ENCODE results near the gene ERC2. TPM values are rescaled to one million over a fixed set of nuclear protein-coding genes. Genes with fewer than 3 reads are reported as not detected.

Gene ERC2
- total and polyA plus RNA-seq, 7 experiments from 2014 or later = not detected

DNA sequence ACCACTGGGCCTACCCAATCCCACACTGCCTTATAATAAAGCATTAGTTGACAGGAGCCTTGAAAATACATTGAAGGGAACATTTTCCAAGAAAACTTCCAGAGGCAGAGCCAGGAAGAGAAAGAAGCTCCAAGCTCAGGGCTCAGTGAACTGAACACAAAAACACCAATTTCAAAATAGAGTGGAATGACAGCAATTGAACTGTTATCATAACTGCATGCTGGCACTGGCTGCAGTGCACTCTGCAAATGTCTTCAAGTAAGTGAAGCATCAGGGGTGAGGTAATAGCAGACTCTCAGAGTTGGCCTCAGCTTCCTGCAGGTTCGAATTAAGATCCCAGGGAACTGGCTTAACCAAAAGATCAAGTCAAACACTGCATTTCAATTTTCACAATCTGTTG lies 593.2 kb downstream of the ERC2 start:
- no peaks in the 10 kb centered on the region for H3K9me3 ChIP-seq (ENCODE audit: control insufficient read depth in 2 of 3, low read length in 3 of 3)
- intact Hi-C loops (cut with micrococcal nuclease) = no loop called here
- DNase-seq (no peak), ATAC-seq (no peak)
- no peak overlapping the region for H3K27ac ChIP-seq (ENCODE audit: low read depth, low read length)
- H3K4me3 ChIP-seq (ENCODE audit: low read length) = no peak overlapping the region
- H3K36me3 ChIP-seq (ENCODE audit: control insufficient read depth in 2 of 3, insufficient read depth in 3 of 3, low read length in 3 of 3) = no peaks in the 10 kb centered on the region
- H3K27me3 ChIP-seq (ENCODE audit: control insufficient read depth in 2 of 2, insufficient read depth in 2 of 2, low read length in 2 of 2) = no peaks in the 10 kb centered on the region
- Mint-ChIP-seq H3K27ac (no peak overlapping the region), H3K36me3 (no peaks in the 10 kb centered on the region), H3K4me1 (no peaks in the 10 kb centered on the region), H3K27me3 (peaks cover 0 to 4% (median 0%) of the 10 kb centered on the region in 5 donors), H3K4me3 (no peak overlapping the region), H3K9me3 (peaks cover 0 to 4% (median 0%) of the 10 kb centered on the region in 11 donors)
- ChIA-PET POLR2A (no interaction called here), CTCF (no interaction called here)
- H3K4me1 ChIP-seq (ENCODE audit: control insufficient read depth in 2 of 2, insufficient read depth in 2 of 2, low read length in 2 of 2) = no peaks in the 10 kb centered on the region

DNA sequence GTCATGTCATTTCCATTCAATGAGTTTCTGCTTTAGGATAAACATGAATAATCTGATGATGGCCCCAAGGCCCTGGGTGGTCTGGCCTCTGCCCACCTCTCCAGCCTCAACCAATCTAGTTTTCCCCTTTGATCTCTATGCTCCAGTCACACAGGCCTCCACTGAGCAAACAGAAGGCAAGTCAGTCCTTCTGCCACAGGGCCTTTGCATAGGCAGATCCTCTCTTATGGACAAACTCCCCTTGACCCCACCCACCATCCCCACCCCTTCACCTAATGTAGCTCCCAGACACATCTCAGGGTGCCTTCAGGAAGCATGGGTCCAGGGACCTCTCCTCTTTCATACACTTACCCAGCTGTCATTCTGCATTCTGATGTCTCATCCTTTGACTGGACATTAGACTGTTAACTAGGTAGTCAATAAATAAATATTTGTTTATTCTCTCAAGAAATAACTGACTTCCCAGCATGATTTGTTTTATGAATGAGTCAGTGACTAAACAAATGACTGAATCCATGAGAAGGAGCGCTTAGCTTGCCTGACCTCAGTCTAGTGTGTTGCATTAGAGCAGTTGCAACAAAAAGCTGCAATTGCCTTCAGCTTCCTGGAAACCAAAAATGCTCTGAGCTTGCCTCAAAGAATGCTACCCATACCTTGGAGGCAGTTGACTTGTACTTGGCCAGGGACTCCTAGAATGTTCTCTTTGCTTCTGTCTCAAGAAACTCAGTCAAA lies 594.6 kb downstream of the ERC2 start:
- no peaks in the 10 kb centered on the region for H3K9me3 ChIP-seq (ENCODE audit: control insufficient read depth in 2 of 3, low read length in 3 of 3)
- Mint-ChIP-seq H3K9me3 (peaks cover 0 to 7% (median 0%) of the 10 kb centered on the region in 11 donors), H3K27ac (no peak overlapping the region), H3K4me1 (no peaks in the 10 kb centered on the region), H3K36me3 (no peaks in the 10 kb centered on the region), H3K27me3 (peaks cover 0 to 9% (median 0%) of the 10 kb centered on the region in 5 donors), H3K4me3 (no peak overlapping the region)
- POLR2A ChIA-PET = no interaction called here
- CTCF ChIA-PET = no interaction called here
- intact Hi-C loops (cut with micrococcal nuclease) = no loop called here
- H3K4me1 ChIP-seq (ENCODE audit: control insufficient read depth in 2 of 2, insufficient read depth in 2 of 2, low read length in 2 of 2) = no peaks in the 10 kb centered on the region
- ATAC-seq (no peak), DNase-seq (no peak)
- no peak overlapping the region for H3K4me3 ChIP-seq (ENCODE audit: low read length)
- H3K36me3 ChIP-seq (ENCODE audit: control insufficient read depth in 2 of 3, insufficient read depth in 3 of 3, low read length in 3 of 3) = no peaks in the 10 kb centered on the region
- H3K27me3 ChIP-seq (ENCODE audit: control insufficient read depth in 2 of 2, insufficient read depth in 2 of 2, low read length in 2 of 2) = no peaks in the 10 kb centered on the region
- H3K27ac ChIP-seq (ENCODE audit: low read depth, low read length) = no peak overlapping the region

DNA sequence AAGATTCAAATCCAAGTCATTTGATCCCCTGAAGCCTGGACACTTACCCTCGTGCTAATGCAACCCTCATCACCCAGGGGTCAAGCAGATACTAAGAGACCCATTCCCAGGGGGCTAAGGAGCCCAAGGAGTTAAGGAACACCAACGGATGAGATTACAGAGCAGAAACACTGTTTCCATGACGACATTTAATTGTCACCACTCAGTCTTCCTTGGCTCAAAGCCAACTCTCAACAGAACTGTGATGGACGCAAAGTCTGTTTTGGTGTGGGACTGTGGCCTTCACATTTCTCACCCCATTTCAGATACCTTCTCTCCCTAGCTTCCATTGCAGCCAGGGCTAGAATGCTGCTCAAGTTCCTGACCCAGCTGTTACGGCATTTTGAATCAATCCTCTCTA lies 597.7 kb downstream of the ERC2 start:
- Mint-ChIP-seq H3K36me3 (no peaks in the 10 kb centered on the region), H3K4me3 (no peak overlapping the region), H3K27ac (no peak overlapping the region), H3K9me3 (peaks cover 0 to 4% (median 0%) of the 10 kb centered on the region in 11 donors), H3K27me3 (peaks cover 0 to 9% (median 0%) of the 10 kb centered on the region in 5 donors), H3K4me1 (no peaks in the 10 kb centered on the region)
- intact Hi-C loops (cut with micrococcal nuclease) = no loop called here
- Histone ChIP-seq H3K4me3 (ENCODE audit: low read length) (no peak overlapping the region), H3K27ac (ENCODE audit: low read depth, low read length) (no peak overlapping the region), H3K9me3 (ENCODE audit: control insufficient read depth in 2 of 3, low read length in 3 of 3) (no peaks in the 10 kb centered on the region), H3K27me3 (ENCODE audit: control insufficient read depth in 2 of 2, insufficient read depth in 2 of 2, low read length in 2 of 2) (no peaks in the 10 kb centered on the region), H3K4me1 (ENCODE audit: control insufficient read depth in 2 of 2, insufficient read depth in 2 of 2, low read length in 2 of 2) (no peaks in the 10 kb centered on the region), H3K36me3 (ENCODE audit: control insufficient read depth in 2 of 3, insufficient read depth in 3 of 3, low read length in 3 of 3) (no peaks in the 10 kb centered on the region)
- ATAC-seq (no peak), DNase-seq (no peak)
- CTCF ChIA-PET = no interaction called here
- POLR2A ChIA-PET = no interaction called here

DNA sequence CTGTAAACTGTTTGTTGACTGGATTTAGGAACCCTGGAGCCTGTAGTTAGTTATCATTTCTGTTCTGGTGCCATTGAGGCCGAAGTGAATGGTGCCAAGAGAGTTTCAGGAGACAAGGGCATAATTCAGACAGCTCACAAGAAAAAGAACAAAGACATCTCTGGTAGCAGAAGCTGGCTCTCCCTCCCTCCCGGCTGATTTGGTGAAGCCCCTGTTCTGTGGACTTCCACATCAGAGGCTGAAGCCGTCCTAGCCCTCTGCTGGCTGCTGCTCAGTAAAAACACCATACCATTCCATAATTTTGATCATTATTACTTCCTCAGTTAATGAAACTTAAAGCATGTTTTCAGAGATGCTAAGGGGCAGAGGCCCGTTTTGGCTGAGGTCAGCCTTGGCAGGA lies 599.9 kb downstream of the ERC2 start:
- Histone ChIP-seq H3K9me3 (ENCODE audit: control insufficient read depth in 2 of 3, low read length in 3 of 3) (no peaks in the 10 kb centered on the region), H3K27me3 (ENCODE audit: control insufficient read depth in 2 of 2, insufficient read depth in 2 of 2, low read length in 2 of 2) (no peaks in the 10 kb centered on the region), H3K4me1 (ENCODE audit: control insufficient read depth in 2 of 2, insufficient read depth in 2 of 2, low read length in 2 of 2) (no peaks in the 10 kb centered on the region), H3K4me3 (ENCODE audit: low read length) (no peak overlapping the region), H3K36me3 (ENCODE audit: control insufficient read depth in 2 of 3, insufficient read depth in 3 of 3, low read length in 3 of 3) (no peaks in the 10 kb centered on the region), H3K27ac (ENCODE audit: low read depth, low read length) (no peak overlapping the region)
- ATAC-seq (no peak), DNase-seq (no peak)
- H3K4me1 Mint-ChIP-seq = no peaks in the 10 kb centered on the region
- intact Hi-C loops (cut with micrococcal nuclease) = no loop called here
- no peaks in the 10 kb centered on the region for H3K36me3 Mint-ChIP-seq
- peaks cover 0 to 5% (median 0%) of the 10 kb centered on the region in 5 donors for H3K27me3 Mint-ChIP-seq
- no peak overlapping the region for H3K27ac Mint-ChIP-seq
- H3K9me3 Mint-ChIP-seq = peaks cover 0 to 6% (median 0%) of the 10 kb centered on the region in 11 donors
- H3K4me3 Mint-ChIP-seq = no peak overlapping the region
- ChIA-PET CTCF (no interaction called here), POLR2A (no interaction called here)

DNA sequence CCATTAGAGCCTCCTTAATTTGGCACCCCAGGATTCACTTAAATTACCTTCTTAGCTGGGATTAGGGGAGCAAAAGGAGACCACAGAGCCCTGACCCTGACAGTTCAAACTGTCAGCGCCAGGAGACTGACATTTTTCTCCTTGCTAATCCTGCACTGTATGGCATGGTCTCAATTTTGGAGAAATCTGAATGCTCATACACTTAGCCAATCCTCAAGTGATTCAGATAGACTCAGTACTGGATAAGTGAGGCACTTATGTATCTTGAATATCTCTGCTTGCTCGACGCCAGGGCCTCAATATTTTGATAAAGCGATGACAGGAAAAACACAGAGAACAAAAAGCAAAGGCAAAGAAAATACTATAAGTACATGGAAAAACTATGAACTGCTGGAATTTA lies 605.2 kb downstream of the ERC2 start:
- ChIA-PET POLR2A (no interaction called here), CTCF (no interaction called here)
- H3K4me1 Mint-ChIP-seq = no peaks in the 10 kb centered on the region
- no peak for ATAC-seq
- H3K4me3 Mint-ChIP-seq = no peak overlapping the region
- Histone ChIP-seq H3K4me1 (ENCODE audit: control insufficient read depth in 2 of 2, insufficient read depth in 2 of 2, low read length in 2 of 2) (no peaks in the 10 kb centered on the region), H3K27ac (ENCODE audit: low read depth, low read length) (no peak overlapping the region), H3K4me3 (ENCODE audit: low read length) (no peak overlapping the region), H3K27me3 (ENCODE audit: control insufficient read depth in 2 of 2, insufficient read depth in 2 of 2, low read length in 2 of 2) (no peaks in the 10 kb centered on the region), H3K9me3 (ENCODE audit: control insufficient read depth in 2 of 3, low read length in 3 of 3) (no peaks in the 10 kb centered on the region), H3K36me3 (ENCODE audit: control insufficient read depth in 2 of 3, insufficient read depth in 3 of 3, low read length in 3 of 3) (no peaks in the 10 kb centered on the region)
- peaks cover 0 to 5% (median 0%) of the 10 kb centered on the region in 11 donors for H3K9me3 Mint-ChIP-seq
- no peak overlapping the region for H3K27ac Mint-ChIP-seq
- H3K27me3 Mint-ChIP-seq = no peaks in the 10 kb centered on the region
- no peaks in the 10 kb centered on the region for H3K36me3 Mint-ChIP-seq
- DNase-seq = no peak
- intact Hi-C loops (cut with micrococcal nuclease) = no loop called here

DNA sequence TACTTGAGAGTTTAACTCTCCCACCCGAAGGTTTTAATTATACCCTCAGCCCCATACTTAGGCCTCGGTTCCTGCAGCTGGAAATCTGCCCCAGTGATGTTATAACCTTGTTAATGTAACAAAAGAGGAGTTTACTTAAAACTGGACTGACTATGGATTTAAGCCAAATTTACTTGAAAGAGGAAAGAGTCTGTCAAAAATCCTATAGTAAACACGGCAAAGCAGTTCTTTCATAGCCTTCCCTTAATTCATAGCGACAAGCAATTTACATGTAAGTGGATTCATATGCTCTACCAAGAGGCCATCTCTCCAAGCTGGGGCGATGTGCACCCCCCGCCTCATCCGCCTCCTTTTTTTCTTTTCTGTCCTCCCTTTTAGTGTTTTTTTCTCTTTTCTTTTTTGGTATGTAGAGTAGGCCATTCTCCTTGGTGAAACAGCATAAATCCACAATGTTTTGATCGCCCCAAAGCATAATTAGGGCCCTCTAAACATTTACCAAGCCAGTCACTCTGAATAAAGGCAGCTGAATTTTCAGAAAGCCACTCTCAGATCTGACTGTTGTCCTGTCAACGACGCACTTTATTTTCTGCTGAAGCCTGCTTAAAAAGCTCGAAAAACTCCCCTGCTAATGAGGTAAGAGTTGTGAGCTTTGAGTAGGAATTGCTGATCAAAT lies 608.1 kb downstream of the ERC2 start:
- Mint-ChIP-seq H3K9me3 (peaks cover 0 to 5% (median 0%) of the 10 kb centered on the region in 11 donors), H3K27ac (no peak overlapping the region), H3K4me1 (no peaks in the 10 kb centered on the region), H3K36me3 (no peaks in the 10 kb centered on the region), H3K4me3 (no peak overlapping the region), H3K27me3 (no peaks in the 10 kb centered on the region)
- intact Hi-C loops (cut with micrococcal nuclease) = no loop called here
- Histone ChIP-seq H3K4me1 (ENCODE audit: control insufficient read depth in 2 of 2, insufficient read depth in 2 of 2, low read length in 2 of 2) (no peaks in the 10 kb centered on the region), H3K36me3 (ENCODE audit: control insufficient read depth in 2 of 3, insufficient read depth in 3 of 3, low read length in 3 of 3) (no peaks in the 10 kb centered on the region), H3K27ac (ENCODE audit: low read depth, low read length) (no peak overlapping the region), H3K4me3 (ENCODE audit: low read length) (no peak overlapping the region), H3K27me3 (ENCODE audit: control insufficient read depth in 2 of 2, insufficient read depth in 2 of 2, low read length in 2 of 2) (no peaks in the 10 kb centered on the region), H3K9me3 (ENCODE audit: control insufficient read depth in 2 of 3, low read length in 3 of 3) (no peaks in the 10 kb centered on the region)
- ATAC-seq = no peak
- DNase-seq = no peak
- ChIA-PET POLR2A (no interaction called here), CTCF (no interaction called here)

DNA sequence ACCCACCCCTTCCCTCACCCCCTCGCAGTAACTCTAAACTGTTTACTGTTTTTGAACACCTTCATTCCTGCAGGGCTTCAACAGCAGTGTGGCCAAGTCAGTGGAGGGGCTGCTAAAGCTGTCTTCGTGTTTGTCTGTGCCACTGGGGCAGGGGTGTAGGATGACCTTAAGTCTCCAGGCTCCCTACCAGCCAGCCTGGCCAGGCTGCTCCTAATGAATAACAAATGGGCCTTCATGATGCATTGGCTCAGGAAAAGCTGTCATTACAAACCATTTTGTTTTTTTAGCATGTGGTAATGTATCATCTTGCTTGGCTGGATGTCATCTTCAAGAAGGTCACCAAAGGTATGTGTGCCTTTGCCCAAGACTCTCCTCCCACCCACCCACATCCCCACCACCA lies 609.0 kb downstream of the ERC2 start:
- CTCF ChIA-PET = no interaction called here

More for the DNA sequence above, 609.0 kb downstream of the ERC2 start:
- Histone ChIP-seq H3K36me3 (ENCODE audit: control insufficient read depth in 2 of 3, insufficient read depth in 3 of 3, low read length in 3 of 3) (no peaks in the 10 kb centered on the region), H3K27ac (ENCODE audit: low read depth, low read length) (no peak overlapping the region), H3K4me1 (ENCODE audit: control insufficient read depth in 2 of 2, insufficient read depth in 2 of 2, low read length in 2 of 2) (no peaks in the 10 kb centered on the region), H3K27me3 (ENCODE audit: control insufficient read depth in 2 of 2, insufficient read depth in 2 of 2, low read length in 2 of 2) (no peaks in the 10 kb centered on the region), H3K4me3 (ENCODE audit: low read length) (no peak overlapping the region), H3K9me3 (ENCODE audit: control insufficient read depth in 2 of 3, low read length in 3 of 3) (no peaks in the 10 kb centered on the region)
- Mint-ChIP-seq H3K4me1 (no peaks in the 10 kb centered on the region), H3K36me3 (no peaks in the 10 kb centered on the region), H3K27me3 (no peaks in the 10 kb centered on the region), H3K9me3 (peaks cover 0 to 2% (median 0%) of the 10 kb centered on the region in 11 donors), H3K27ac (no peak overlapping the region), H3K4me3 (no peak overlapping the region)
- ATAC-seq (no peak), DNase-seq (no peak)
- POLR2A ChIA-PET = no interaction called here
- intact Hi-C loops (cut with micrococcal nuclease) = no loop called here
